B cell (primary cell): Measurements from ENCODE around the gene MYLK2.

Experiments used
- CTCF ChIP-seq: fragments of 200-600 bp; IDR thresholded peaks from one replicate; pipeline ENCODE4 v1.8.0; 2022; ENCODE audit warnings: antibody characterized with exemption, mild to moderate bottlenecking
- EZH2 ChIP-seq: IDR thresholded peaks from 2 replicates; pipeline ENCODE4 v1.6.1; 2012; ENCODE audit warnings: borderline replicate concordance, low read depth, mild to moderate bottlenecking, moderate library complexity, low read length; ENCODE audit not compliant: insufficient read depth, poor library complexity, severe bottlenecking

GRCh38 chr20:31822421-31823330 lies 3.5 kb downstream of the MYLK2 start:
- TF ChIP-seq CTCF (peak; percentile 99), EZH2 (no peak)
